HG03469 (cell line): ENCODE measurements around the gene EIF4E2.
"Not testable (repeated sequence)": the region's sequence is repeated elsewhere in the genome, so short reads cannot be mapped to it uniquely, and the experiment has no call there.

Experiments
- ATAC-seq: cut with Tn5 transposase; IDR thresholded peaks from one replicate; pipeline ENCODE4 v1.9.1; 2021; ENCODE audit warnings: mild to moderate bottlenecking, moderate library complexity, moderate number of reproducible peaks; ENCODE audit not compliant: unreplicated experiment

The EIF4E2 gene

DNA sequence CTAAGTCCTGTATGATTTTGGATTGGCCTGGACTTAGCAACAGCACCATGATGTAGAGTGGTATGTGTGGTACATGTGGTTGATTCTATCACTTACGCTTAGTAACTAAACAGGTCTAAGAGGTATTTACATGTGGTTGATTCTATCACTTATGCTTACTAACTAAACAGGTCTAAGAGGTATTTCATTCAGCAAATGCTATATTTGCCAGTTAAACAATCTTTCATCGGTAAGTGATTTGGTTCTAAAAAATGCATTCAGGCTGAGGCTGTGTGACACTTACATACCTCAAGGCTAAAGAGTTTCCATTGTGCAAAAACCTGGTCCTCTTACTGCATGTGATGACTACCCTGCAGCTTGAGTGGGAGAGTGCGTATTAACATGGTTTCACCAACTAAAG is 13.1 kb downstream of the EIF4E2 start:
- no peak for ATAC-seq

GRCh38 chr2:232567721-232568120 is 17.2 kb downstream of the EIF4E2 start:
- no peak for ATAC-seq

- no peak for ATAC-seq
These were observed 17.7 kb downstream of the EIF4E2 start for GRCh38 chr2:232568161-232568560.

GRCh38 chr2:232569541-232569940 is 19.1 kb downstream of the EIF4E2 start:
- ATAC-seq = no peak

GRCh38 chr2:232570481-232570880 is 20.0 kb downstream of the EIF4E2 start:
- ATAC-seq = not testable (repeated sequence)

- no peak for ATAC-seq
These were observed 20.6 kb downstream of the EIF4E2 start for GRCh38 chr2:232571026-232571474.

DNA sequence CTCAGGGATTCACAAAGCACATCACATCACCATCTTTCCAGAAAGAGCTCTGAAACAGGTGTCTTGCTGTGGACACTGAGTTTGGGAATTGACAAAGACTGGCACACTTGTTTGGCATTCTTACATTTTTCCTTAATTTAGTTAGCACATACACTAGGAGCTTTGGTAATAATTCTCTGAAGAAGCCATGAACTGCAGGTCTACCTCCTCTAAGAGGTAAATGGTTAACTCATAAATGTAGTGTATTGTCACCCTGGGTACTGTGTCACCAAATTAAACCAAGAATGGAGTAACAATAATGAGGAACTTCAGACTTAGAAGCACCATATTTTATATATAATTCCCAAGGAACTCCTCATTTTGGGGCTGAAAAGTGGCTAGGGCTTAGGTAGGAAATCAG is 22.6 kb downstream of the EIF4E2 start:
- ATAC-seq = no peak

- no peak for ATAC-seq
These were observed 23.4 kb downstream of the EIF4E2 start for GRCh38 chr2:232573771-232574435.

DNA sequence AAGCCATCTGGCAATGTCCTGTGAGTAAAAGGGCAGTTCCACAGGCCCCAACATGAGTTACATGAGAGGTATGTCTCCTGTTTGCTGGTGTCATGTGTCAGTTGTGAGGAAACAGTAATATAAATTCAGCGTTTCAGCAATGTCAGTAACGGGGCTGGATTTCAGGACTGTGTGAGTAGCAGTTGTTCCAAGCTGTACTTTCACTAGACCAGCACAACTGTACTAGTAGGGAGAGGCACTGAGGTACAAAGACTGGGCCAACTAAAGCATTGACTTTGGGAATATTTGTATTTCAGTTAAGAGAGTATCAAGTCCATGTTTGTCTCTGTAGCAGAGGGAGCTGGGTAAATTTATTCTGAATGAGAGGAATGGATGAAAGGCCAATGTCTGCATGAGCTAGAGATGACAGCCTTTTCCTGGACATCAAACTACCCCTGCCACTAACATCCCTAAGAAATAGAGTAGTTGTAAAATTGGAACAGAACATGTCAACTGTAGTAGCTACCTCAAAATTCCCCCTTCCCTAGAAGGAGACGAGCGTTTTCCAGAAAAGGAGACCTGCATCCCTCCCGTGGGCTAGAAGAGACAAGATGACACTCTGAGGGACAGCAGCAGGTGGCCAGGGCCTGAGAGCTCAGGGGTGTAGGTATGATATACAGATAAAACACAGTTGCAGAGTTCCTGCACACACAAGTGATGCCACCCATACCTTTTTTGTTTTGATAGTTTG is 24.4 kb downstream of the EIF4E2 start:
- no peak for ATAC-seq

DNA sequence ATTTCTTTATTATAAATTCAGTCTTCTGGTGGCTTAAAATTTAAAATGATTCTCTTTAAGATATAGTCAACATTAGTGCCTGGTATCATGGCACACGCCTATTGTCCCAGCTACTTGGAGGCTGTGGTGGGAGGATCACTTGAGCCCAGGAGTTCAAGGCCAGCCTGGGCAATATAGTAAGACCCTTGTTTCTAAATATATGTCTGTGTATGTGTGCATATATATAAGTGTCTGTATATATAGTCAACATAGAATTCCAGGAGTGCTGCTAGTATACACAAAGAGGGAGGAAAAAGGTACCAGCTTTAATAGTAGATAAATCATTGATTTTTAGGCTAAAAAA is 24.9 kb downstream of the EIF4E2 start:
- no peak for ATAC-seq

GRCh38 chr2:232576995-232577394 is 26.5 kb downstream of the EIF4E2 start:
- no peak for ATAC-seq

GRCh38 chr2:232577841-232578240 is 27.4 kb downstream of the EIF4E2 start:
- no peak for ATAC-seq

DNA sequence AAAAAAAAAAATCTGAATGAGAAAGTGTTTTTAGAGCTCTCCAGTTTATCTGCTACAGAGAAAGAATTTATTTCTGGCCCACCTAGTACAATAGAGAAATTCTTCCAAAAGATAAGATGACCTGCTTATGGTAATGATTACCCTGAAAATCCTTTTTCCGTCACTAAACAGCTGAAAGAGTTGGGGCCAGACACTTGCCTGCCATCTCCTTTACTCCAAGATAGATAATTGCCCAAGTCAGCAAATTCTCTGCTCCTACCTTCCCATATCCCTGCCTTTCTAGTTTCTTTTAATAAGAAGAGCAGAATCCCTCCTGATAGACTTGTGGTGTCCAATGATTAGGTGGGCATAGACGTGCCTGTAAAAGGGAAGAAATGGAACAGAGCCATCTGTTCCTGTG is 28.1 kb downstream of the EIF4E2 start:
- no peak for ATAC-seq

DNA sequence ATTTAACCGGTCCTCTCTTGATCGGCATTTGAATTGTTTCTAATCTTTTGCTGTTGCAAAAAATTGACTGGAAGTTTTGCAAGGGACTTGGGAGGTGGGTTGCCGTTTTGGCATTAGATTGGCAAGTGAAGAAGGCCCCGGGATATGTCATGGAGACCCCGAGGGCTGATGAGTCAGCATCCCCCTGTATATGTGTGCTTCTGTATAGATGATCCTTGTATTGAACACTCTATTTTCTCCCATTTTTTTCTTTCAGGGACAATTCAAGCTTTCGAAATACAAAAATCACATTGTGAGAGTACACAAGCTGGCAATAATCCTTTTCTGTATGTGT is 30.1 kb downstream of the EIF4E2 start:
- ATAC-seq = no peak

- ATAC-seq = no peak
These were observed 31.2 kb downstream of the EIF4E2 start for GRCh38 chr2:232581725-232582124.

DNA sequence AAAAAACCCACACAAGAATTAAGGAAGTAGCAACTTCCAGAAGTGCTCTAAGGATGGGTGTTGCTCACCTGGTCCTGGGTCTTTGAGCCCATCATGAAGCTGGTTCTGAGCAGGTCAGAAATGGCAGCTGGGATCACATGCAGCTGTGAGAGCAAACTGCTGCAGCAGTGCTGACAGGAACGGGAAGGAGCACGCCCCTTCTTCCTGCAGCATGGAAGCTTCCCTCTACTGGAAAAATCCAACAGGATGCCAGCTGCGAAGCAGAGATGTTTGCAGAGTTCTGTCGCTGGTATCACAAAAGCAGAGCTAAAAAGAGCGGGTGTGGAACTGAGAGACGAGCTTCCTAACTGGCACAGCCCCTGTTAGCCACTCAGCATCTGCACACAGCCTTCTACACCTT is 33.7 kb downstream of the EIF4E2 start:
- ATAC-seq = no peak

DNA sequence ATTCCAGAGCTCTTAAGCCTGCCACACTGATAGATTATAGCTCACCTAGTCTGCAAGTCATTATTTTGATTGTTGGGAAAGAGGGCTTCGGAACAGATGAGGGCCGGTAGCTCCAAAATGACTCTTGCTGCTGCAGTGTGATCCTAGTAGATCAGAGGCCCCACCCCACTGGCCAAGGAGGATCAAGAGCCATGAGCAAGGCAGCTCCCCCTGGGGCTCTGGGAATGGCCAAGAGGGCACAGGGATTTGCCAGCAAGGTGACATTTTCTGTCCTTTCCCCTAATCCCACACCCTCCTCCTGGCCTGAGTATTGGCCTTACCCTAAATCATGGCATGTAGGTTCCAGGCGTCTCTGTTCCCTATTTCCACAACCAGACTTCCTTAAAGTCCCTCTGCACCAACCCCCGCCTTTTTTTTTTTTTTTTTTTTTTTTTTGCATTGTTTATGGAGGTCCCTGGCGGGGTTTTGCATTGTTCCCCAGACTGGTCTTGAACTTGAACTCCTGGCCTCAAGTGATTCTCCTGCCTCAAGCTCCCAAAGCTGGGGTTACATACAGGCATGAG is 36.5 kb downstream of the EIF4E2 start:
- ATAC-seq = no peak

GRCh38 chr2:232587512-232587911 is 37.0 kb downstream of the EIF4E2 start:
- no peak for ATAC-seq

- no peak for ATAC-seq
These were observed 37.5 kb downstream of the EIF4E2 start for GRCh38 chr2:232588031-232588430.

- ATAC-seq = no peak
These were observed 38.4 kb downstream of the EIF4E2 start for GRCh38 chr2:232588680-232589585.

GRCh38 chr2:232592772-232593395 is 42.4 kb downstream of the EIF4E2 start:
- ATAC-seq = no peak
